HG03064 (cell line): ENCODE results near the gene SHROOM2.
A peak's percentile ranks its signal among the peaks of the same experiment; 100 is the strongest.
"Not testable (repeated sequence)": the region's sequence is repeated elsewhere in the genome, so short reads cannot be mapped to it uniquely, and the experiment has no call there.

Experiments used
- ATAC-seq: cut with Tn5 transposase; IDR thresholded peaks from one replicate; pipeline ENCODE4 v1.9.1; 2021; ENCODE audit warnings: low read depth; ENCODE audit not compliant: unreplicated experiment

SHROOM2 gene

GRCh38 chrX:9829308-9830267, 43.4 kb downstream of the SHROOM2 start:
- peak; percentile 95 for ATAC-seq

GRCh38 chrX:9832811-9833210, 46.6 kb downstream of the SHROOM2 start:
- no peak for ATAC-seq

- no peak for ATAC-seq
These were observed 49.5 kb downstream of the SHROOM2 start for GRCh38 chrX:9835585-9836210.

DNA sequence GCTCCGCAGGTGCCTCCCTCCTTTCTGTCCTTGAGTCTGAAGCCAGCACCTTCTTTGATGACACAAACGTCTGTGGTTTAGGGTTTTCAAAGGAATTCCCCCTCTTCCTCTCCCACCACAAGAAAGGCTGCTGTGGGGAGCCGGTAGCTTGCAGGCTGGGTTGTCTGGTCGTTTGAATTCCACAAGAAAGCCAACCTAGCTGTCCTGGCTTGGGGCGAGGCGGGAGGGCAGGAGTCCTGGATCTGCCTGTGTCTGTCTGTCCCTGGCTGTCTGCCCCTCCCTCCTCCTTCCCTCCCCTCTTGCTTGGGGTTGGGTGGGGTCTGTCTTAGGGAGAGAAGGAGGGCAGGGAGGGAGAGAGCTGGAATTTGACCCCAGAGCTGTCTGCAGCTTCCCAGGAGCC, 56.3 kb downstream of the SHROOM2 start:
- no peak for ATAC-seq

DNA sequence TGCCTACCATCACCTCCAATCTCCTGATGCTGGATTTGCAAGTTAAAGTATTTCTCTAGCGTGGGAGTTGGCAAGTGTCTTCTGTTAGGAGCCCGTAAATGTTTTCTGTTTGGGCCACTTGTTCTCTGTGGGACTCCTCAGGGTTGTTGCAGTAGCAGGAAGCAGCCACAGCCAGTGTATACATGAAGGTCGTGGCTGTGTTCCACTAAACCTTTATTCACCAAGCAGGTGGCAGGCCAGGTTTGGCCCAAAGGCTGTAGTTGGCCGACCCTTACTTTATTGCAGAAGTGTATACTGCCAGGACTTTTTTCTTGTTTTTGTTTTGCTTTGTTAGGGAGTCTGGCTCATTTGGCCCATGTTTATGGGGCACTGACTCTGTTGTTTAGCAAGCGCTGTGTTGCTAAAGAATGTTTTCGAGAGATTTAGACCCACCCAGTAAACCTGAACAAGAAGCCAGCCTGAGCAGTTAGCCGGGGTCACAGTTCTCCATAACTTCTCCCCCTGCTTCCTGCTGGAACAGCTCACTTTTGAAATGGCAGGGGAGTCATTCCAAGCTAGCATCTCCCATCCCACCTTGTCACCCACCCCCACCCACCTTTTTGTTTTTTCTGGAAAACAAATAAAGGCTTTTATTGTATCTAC, 58.8 kb downstream of the SHROOM2 start:
- no peak for ATAC-seq

GRCh38 chrX:9845578-9845952, 59.3 kb downstream of the SHROOM2 start:
- no peak for ATAC-seq

GRCh38 chrX:9846631-9847030, 60.4 kb downstream of the SHROOM2 start:
- ATAC-seq, result no peak

DNA sequence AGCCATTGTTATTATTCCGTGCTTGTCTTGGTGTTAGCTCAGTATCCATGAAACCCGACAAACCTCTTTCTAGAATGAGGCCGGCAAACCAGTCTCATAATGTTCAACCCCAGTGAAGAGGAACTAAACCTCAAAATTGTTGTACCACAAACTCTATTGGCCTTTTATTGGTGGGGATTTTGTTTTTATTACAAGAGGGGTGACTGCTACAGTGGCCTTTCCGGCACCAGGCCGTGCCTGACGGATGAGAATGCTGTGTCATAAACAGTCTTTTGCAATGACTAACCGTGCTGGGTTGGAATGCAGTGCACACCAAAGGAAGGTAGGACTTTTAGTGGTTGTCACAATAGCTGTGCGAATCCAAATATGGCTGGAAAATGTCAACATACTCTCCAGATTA, 60.8 kb downstream of the SHROOM2 start:
- no peak for ATAC-seq

GRCh38 chrX:9848718-9849479, 62.7 kb downstream of the SHROOM2 start:
- ATAC-seq, result no peak

DNA sequence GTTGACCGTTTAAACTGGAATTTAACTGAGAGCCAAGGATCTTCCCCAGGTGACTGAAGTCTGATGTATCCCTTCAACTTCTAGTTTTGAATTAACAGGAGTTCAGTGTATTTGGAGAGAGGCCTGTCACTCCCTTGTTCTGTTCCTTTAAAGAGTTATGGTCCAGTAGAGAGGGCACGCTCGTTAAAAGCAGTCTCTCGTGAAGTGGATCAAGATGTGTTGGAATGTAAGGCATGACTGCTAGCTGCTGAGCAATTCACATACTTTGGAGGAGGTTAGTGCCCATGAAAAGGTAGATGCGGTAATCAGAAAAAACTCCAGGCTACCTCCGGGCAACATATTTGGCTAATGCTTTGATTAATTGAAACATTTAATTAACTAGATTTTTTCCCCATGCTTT, 65.7 kb downstream of the SHROOM2 start:
- no peak for ATAC-seq

GRCh38 chrX:9853307-9853706, 67.1 kb downstream of the SHROOM2 start:
- ATAC-seq, result no peak

DNA sequence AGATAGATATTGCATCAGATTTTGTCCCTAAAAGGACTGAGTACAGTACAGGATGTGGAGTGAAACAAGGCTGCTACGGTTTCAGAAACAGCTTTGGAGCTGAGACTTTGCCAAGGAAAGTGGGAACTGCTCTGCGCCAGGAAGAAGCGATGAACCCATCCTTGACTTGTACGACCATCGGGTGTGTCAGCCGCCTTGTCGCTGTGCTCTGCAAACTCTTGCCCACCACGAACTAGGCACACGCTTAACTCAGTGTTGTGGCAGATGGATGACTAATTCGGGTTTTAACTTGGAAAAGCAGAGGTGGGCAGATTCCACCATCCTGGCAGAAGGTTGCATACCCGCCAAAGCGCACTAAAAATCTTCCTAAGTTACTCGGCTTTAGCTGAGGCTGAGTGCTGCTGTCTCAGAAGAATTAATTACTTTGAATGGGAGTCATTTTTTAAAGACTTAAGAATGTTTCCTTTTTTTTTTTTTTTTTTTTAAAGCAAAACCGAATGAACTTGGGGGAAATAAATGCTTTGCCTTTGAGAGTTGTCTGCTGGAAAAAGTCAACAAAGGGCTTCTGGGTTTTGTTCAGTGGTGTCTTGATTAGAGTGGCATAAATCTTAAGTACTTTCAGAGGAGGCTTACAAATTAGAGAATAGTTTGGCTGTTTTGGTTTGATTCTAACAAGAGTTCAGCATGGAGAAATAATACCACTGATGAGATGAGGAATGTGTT, 69.5 kb downstream of the SHROOM2 start:
- no peak for ATAC-seq

- ATAC-seq, result no peak
These were observed 70.4 kb downstream of the SHROOM2 start for GRCh38 chrX:9856588-9856987.

- no peak for ATAC-seq
These were observed 71.6 kb downstream of the SHROOM2 start for GRCh38 chrX:9857575-9858474.

DNA sequence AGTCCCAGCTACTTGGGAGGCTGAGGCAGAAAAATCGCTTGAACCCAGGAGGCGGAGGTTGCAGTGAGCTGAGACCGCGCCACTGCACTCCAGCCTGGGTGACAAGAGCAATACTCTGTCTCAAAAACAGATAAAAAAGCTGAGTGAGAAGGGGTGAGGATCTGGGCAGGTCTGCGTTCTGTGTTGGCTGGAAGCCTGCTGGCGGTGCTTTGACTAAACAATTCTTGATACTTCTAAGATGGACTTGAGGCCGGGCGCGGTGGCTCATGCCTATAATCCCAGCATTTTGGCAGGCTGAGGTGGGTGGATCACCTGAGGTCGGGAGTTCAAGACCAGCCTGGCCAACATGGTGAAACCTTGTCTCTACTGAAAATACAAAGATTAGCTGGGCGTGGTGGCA, 72.5 kb downstream of the SHROOM2 start:
- not testable (repeated sequence) for ATAC-seq

DNA sequence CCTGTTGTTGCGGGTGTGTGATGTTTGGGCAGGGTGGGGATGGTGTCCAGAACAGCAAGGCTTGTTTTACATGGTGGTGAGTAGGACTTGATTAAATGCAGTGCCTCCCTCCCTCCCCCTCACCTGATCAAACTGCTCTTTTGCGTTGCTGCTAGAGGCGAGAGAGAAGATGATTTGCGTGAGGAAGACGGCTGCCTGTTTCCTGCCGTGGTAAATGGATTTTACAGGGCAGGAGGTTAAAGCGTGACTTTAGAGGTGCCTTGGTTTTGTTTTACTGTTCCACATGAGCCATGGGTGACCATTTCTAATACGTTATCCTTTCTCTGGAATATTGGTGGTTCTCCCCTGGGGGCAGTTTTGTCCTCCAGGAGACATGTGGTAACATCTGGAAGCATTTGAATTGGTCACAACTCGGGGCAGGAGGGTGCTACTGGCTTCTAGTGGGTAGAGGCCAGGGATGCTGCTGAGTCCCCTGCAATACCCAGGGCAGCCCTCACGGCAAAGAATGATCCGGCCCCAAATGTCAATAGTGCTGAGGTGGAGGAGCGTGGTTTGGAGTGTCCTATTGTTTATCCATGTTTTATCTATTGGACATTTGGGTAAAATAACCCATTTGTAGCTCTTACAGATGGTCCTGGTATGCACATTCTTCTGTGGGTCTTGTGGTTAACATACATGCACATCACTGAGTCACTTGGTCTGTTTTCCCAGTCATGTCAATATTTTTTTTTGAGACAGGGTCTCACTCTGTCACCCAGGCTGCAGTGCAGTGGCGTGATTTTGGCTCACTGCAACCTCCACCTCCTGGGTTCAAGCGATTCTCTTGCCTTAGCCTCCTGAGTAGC, 73.7 kb downstream of the SHROOM2 start:
- no peak for ATAC-seq

GRCh38 chrX:9860826-9861225, 74.6 kb downstream of the SHROOM2 start:
- no peak for ATAC-seq

DNA sequence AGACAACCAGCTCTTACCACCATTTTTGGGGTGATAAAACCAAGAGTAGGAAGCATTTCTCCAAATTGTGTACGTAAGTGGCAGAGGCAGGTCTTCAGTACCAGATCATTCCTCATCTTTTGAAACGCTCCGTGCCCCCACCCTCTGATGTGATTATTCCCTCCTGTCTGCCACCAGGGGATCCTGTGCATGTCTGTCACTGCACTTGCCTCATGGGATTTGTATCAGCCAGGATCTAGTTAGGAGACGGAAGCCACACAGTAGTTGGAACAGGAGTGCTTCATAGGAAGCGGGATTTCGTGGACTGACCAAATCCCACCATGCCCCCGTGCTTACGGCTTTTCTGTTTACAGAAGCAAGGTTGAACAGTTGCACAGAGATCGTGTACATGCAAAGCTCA, 75.5 kb downstream of the SHROOM2 start:
- no peak for ATAC-seq
